AG04449 (cell line): Measurements from ENCODE around the gene ZNF697.

ENCODE experiments used
- CTCF ChIA-PET: fragments of 350-600 bp; formaldehyde crosslinking; extraction: SDS; loops from one replicate; lab custom pipeline; 2021; ENCODE audit warnings: antibody characterized with exemption; lab: Yijun Ruan, JAX
- POLR2A ChIA-PET: fragments of 400-600, 350-600 bp; formaldehyde crosslinking; extraction: SDS; loops from one replicate; lab custom pipeline; 2020; ENCODE audit warnings: antibody characterized with exemption, inconsistent platforms; lab: Yijun Ruan, JAX
- DNase-seq: peaks from one replicate; pipeline ENCODE4 v3.0.0-alpha.2; 2010; ENCODE audit warnings: low read depth, low spot score
- H3K4me3 ChIP-seq: 2 replicates; pipeline ENCODE4 v1.5.1; 2011; ENCODE audit warnings: low read depth, mild to moderate bottlenecking, control low read depth, low read length
- TF ChIP-seq, protein P1 (sequence below): IDR thresholded peaks from one replicate; pipeline ENCODE4 v1.5.1; 2011; ENCODE audit warnings: mild to moderate bottlenecking, moderate library complexity, low read length, control low read depth, inconsistent platforms; ENCODE audit not compliant: insufficient read depth; ENCODE audit errors: missing control alignments

ZNF697 gene

DNA sequence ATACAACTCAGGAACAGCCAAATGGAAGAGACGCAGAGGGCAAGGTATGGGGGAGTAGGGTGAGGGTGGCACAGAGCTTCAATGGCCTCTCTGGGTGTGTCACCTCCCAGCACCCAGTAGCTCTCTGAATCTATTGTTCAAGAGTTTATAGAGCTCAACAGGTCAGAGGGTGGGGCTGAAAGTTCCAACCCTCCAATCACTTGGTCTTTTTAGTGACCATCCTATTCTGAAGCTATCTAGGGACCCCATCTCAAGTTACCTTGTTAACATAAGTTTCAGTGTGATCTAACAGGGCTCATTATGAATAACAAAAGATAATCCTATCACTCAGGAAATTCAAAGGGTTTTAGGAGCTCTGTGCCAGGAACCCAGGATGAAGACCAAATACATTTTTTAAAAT lies 31.2 kb upstream of the ZNF697 start:
- ChIA-PET CTCF (interaction anchor here (1.1 to 40.8 kb wide), 5 partner anchors 9 to 76 kb away, joined by 4 to 1203 read pairs (median 85); partner anchors contain the start of gene ZNF697), POLR2A (no interaction called here)
- TF ChIP-seq, protein P1, sequence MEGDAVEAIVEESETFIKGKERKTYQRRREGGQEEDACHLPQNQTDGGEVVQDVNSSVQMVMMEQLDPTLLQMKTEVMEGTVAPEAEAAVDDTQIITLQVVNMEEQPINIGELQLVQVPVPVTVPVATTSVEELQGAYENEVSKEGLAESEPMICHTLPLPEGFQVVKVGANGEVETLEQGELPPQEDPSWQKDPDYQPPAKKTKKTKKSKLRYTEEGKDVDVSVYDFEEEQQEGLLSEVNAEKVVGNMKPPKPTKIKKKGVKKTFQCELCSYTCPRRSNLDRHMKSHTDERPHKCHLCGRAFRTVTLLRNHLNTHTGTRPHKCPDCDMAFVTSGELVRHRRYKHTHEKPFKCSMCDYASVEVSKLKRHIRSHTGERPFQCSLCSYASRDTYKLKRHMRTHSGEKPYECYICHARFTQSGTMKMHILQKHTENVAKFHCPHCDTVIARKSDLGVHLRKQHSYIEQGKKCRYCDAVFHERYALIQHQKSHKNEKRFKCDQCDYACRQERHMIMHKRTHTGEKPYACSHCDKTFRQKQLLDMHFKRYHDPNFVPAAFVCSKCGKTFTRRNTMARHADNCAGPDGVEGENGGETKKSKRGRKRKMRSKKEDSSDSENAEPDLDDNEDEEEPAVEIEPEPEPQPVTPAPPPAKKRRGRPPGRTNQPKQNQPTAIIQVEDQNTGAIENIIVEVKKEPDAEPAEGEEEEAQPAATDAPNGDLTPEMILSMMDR: no peak
- H3K4me3 ChIP-seq: no peak overlapping the region
- DNase-seq: no peak

DNA sequence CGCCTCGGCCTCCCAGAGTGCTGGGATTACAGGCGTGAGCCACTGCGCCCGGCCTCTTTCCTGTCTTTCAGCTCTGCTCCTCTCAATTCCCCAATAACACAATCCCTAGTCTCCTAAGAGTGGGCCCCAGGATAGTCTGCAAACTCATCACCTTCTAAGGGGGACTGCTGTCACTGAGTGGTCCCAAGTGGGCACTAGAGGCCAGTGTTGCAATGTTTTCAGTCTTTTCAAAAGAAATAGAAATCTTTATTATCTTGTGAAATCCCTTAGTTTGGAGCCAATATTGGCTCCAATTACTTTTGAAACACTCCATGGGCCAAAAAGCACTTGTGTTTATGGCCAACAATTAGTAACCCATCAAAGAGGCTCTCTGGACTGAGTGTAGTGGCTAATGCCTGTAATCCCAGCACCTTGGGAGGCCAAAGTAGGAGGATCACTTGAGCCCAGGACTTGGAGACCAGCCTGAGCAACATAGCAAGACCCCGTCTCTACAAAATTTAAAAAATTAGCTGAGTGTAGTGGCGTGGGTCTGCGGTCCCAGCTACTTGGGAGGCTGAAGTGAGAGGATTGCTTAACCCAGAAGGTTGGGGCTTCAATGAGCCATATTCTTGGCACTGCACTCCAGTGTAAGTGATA lies 28.6 kb upstream of the ZNF697 start:
- CTCF ChIA-PET: interaction anchor here (0.6 to 40.8 kb wide), 11 partner anchors 12 to 127 kb away, joined by 3 to 1203 read pairs (median 4); partner anchors contain the start of genes PHGDH and ZNF697
- POLR2A ChIA-PET: interaction anchor here (1.0 kb wide), 1 partner anchor 65 kb away, joined by 4 read pairs; no protein-coding TSS in a partner anchor
- TF ChIP-seq, protein P1: no peak
- no peak for DNase-seq
- H3K4me3 ChIP-seq: no peak overlapping the region

DNA sequence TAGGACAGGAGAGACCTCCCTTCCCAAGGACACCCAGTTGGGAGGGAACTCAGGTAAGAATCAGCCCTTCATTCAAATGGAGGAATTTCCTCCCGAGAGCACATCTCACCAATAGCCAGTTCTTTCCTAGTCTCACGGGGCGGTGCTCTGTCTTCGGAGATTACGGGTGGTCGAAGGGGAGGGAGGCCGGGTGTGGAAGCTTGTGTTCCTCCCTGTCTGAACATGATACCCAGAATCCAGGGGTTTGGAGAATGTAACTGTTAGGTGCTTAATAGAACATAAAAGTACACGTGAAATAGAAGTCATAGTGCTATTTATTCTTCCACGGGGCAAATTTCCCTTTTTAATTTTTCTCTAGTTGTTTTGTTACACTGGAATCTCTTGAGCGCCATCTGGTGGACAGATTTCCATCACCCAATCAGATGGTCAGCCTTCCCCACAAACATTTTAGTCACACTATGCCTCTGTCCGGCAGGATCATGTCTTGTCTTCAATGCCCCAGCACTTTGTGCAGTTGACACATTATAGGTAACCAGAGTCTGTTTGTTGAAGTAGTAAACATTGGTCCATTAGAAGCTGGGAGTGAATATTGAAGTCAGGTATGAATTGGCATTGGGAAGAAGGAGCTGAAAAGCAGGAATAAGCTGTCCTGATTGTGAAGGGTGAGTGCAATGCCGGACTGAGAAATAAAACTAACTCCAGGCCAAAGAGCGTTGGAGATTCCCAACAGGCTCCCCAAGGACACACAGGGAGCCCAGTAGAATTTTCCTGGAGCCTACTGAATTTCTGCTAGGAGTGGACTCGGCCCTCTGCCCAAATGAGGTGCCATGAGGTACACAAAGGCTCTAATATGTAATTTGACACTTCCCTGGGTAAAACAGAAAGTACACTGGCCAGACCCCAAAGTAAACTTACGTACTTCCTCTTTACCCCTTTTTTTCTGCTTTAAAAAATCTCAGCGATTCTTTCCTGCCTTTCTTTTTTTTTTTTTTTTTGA lies 27.6 kb upstream of the ZNF697 start:
- peak overlapping the region; percentile 48 for H3K4me3 ChIP-seq
- ChIA-PET CTCF (interaction anchor here (0.6 to 40.8 kb wide), 30 partner anchors 8 to 1880 kb away, joined by 3 to 1203 read pairs (median 4); partner anchors contain the start of genes PHGDH and ZNF697), POLR2A (interaction anchor here (1.0 to 1.6 kb wide), 2 partner anchors 28 to 64 kb away, joined by 4 to 10 read pairs; partner anchors contain the start of gene ZNF697)
- TF ChIP-seq, protein P1: peak; percentile 60
- peak; percentile 60 for DNase-seq

DNA sequence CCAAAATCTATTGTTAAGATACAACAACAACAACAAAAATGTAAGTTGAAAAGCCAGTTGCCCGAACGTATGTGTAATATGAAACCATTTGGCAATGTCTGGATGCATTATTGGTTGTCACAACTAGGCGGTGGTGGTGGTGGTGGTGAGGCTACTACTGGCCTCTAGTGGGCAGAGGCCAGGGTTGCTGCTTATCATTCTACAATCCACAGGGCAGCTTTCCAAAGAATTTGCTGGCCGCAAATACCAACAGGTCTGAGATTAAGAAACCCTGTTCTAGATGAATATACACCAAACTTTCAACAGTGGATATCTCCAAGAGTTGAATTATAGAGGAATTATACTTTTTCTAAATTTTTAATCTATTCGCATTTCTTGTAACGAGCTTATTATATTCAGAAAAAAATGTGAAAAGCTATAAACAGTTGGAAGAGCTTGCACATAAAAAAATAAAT lies 26.8 kb upstream of the ZNF697 start:
- no peak overlapping the region for H3K4me3 ChIP-seq
- CTCF ChIA-PET: interaction anchor here (0.7 to 40.8 kb wide), 22 partner anchors 9 to 165 kb away, joined by 3 to 1203 read pairs (median 5); partner anchors contain the start of gene ZNF697
- POLR2A ChIA-PET: interaction anchor here (1.1 to 1.6 kb wide), 2 partner anchors 27 to 37 kb away, joined by 3 to 10 read pairs; partner anchors contain the start of genes PHGDH and ZNF697
- TF ChIP-seq, protein P1: no peak
- no peak for DNase-seq

DNA sequence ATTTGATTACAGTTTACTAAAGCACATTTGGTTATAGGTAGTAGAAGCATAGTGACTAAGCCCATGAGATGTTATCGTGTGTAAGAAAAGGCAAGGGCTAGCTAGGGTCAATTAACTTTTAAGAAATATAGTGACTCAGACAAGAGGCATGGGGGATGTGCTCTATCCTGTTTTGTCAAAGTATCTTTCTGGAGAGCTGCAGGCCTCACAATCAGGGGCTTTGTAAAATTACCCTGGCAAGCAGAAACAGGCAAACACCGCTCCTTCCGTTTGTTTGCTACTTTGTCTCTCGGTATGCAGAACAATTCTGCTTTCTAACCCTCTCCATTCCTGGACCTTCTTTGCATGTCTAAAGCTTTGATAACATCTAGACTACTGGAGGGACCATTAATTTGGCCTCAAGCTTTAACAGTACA lies 26.1 kb upstream of the ZNF697 start:
- no peak overlapping the region for H3K4me3 ChIP-seq
- TF ChIP-seq, protein P1: no peak
- ChIA-PET CTCF (interaction anchor here (0.6 to 40.8 kb wide), 11 partner anchors 10 to 124 kb away, joined by 3 to 1203 read pairs (median 15); partner anchors contain the start of gene ZNF697), POLR2A (interaction anchor here (0.6 to 1.6 kb wide), 3 partner anchors 26 to 63 kb away, joined by 3 to 10 read pairs (median 3); partner anchors contain the start of genes PHGDH and ZNF697)
- DNase-seq: no peak
